Right atrium auricular region (tissue), 2 donors: ENCODE results near the gene MRPL36. TPM values are rescaled to one million over a fixed set of nuclear protein-coding genes. Genes with fewer than 3 reads are reported as not detected.

Experiments used
- DNase-seq: peaks from one replicate; pipeline ENCODE4 v3.0.0-alpha.2; 2019; ENCODE audit warnings: low spot score
- H3K27ac ChIP-seq, 2 donors: fragments of 200-600 bp; sonication (generic); 1 replicate in 1 of 2; 2 replicates in 1 of 2; pipeline ENCODE4 v1.5.1; 2016 to 2019
- H3K27me3 ChIP-seq, 2 donors: fragments of 200-600 bp; sonication (generic); one replicate each; pipeline versions ENCODE4 v1.5.1 to v1.6.0; 2017 to 2019
- H3K36me3 ChIP-seq: fragments of 200-600 bp; sonication (generic); one replicate; pipeline ENCODE4 v1.5.1; 2016
- H3K4me1 ChIP-seq, 2 donors: fragments of 200-600 bp; sonication (generic); one replicate each; pipeline versions ENCODE4 v1.5.1 to v1.6.0; 2017 to 2019
- H3K4me3 ChIP-seq, 2 donors: fragments of 200-600 bp; sonication (generic); 1 replicate in 1 of 2; 2 replicates in 1 of 2; pipeline ENCODE4 v1.5.1; 2017 to 2019; ENCODE audit warnings: mild to moderate bottlenecking in 1 of 2, moderate library complexity in 1 of 2
- H3K9me3 ChIP-seq, 2 donors: fragments of 200-600 bp; sonication (generic); one replicate each; pipeline ENCODE4 v1.5.1; 2019
- CTCF ChIP-seq, 2 donors: fragments of 200-600 bp; sonication (generic); IDR thresholded peaks; one replicate each; pipeline ENCODE4 v1.5.1; 2019; ENCODE audit warnings: antibody characterized with exemption in 2 of 2
- total RNA-seq, 2 donors: library from RNA; depleted of rRNA; stranded (reverse); fragments of >200 nt; gene quantifications; one replicate each; pipeline ENCODE4 v1.1.0, GENCODE V29; 2016

MRPL36 gene
- total RNA-seq, 2 donors from 2014 or later: 40.5 to 41.2 TPM

- Histone ChIP-seq H3K4me1 (peaks cover 0 to 8% of the 10 kb centered on the region in 2 donors), H3K9me3 (no peaks in the 10 kb centered on the region), H3K27ac (no peak overlapping the region), H3K4me3 (no peak overlapping the region), H3K36me3 (peaks cover 87% of the 10 kb centered on the region), H3K27me3 (no peaks in the 10 kb centered on the region)
- no peak for DNase-seq
- TF ChIP-seq CTCF (IDR thresholded peaks at IDR 0.05): no peak
Measured at GRCh38 chr5:1810581-1811101, 11.0 kb upstream of the MRPL36 start.

- Histone ChIP-seq H3K4me3 (no peak overlapping the region), H3K36me3 (peaks cover 85% of the 10 kb centered on the region), H3K9me3 (no peaks in the 10 kb centered on the region), H3K27ac (no peak overlapping the region), H3K27me3 (no peaks in the 10 kb centered on the region), H3K4me1 (peaks cover 0 to 18% of the 10 kb centered on the region in 2 donors)
- no peak for TF ChIP-seq CTCF (IDR thresholded peaks at IDR 0.05)
- no peak for DNase-seq
Measured at GRCh38 chr5:1809416-1810035, 9.9 kb upstream of the MRPL36 start.

- H3K4me1 ChIP-seq: peaks cover 3 to 22% of the 10 kb centered on the region in 2 donors
- no peak overlapping the region for H3K4me3 ChIP-seq
- peaks cover 85% of the 10 kb centered on the region for H3K36me3 ChIP-seq
Measured at GRCh38 chr5:1808439-1808838, 8.8 kb upstream of the MRPL36 start.

GRCh38 chr5:1807451-1808185, 8.0 kb upstream of the MRPL36 start:
- Histone ChIP-seq H3K4me3 (no peak overlapping the region), H3K9me3 (no peaks in the 10 kb centered on the region), H3K27ac (no peak overlapping the region), H3K27me3 (no peaks in the 10 kb centered on the region), H3K4me1 (peaks cover 3 to 22% of the 10 kb centered on the region in 2 donors), H3K36me3 (peaks cover 86% of the 10 kb centered on the region)
- DNase-seq: no peak
- no peak for TF ChIP-seq CTCF (IDR thresholded peaks at IDR 0.05)

More at GRCh38 chr5:1808439-1808838, 8.8 kb upstream of the MRPL36 start:
- Histone ChIP-seq H3K27ac (no peak overlapping the region), H3K9me3 (no peaks in the 10 kb centered on the region), H3K27me3 (no peaks in the 10 kb centered on the region)
- DNase-seq: no peak
- no peak for TF ChIP-seq CTCF (IDR thresholded peaks at IDR 0.05)

- Histone ChIP-seq H3K27me3 (no peaks in the 10 kb centered on the region), H3K27ac (no peak overlapping the region), H3K4me3 (no peak overlapping the region), H3K4me1 (peaks cover 3 to 26% of the 10 kb centered on the region in 2 donors), H3K9me3 (no peaks in the 10 kb centered on the region), H3K36me3 (peaks cover 84% of the 10 kb centered on the region)
- TF ChIP-seq CTCF (IDR thresholded peaks at IDR 0.05): no peak
- DNase-seq: no peak
Measured at GRCh38 chr5:1806974-1807373, 7.3 kb upstream of the MRPL36 start.
